ENCODE measurements around the gene WBP11. TPM values are rescaled to one million over a fixed set of nuclear protein-coding genes. Genes with fewer than 3 reads are reported as not detected.

The WBP11 gene
- total RNA-seq, 1 donor from 2014 or later: 128 TPM

- Mint-ChIP-seq H3K27ac (no peak overlapping the region), H3K36me3 (ENCODE audit: low read depth) (no peaks in the 10 kb centered on the region), H3K4me1 (ENCODE audit: low read depth) (peaks cover 13% of the 10 kb centered on the region), H3K4me3 (no peak overlapping the region), H3K9me3 (no peaks in the 10 kb centered on the region), H3K27me3 (ENCODE audit: insufficient read depth) (peaks cover 5% of the 10 kb centered on the region)
- no peak for DNase-seq (ENCODE audit: low spot score)
- intact Hi-C loops (cut with micrococcal nuclease): no loop called here
These were observed 7.1 kb upstream of the WBP11 start for GRCh38 chr12:14810167-14810952.

- DNase-seq (ENCODE audit: low spot score): no peak
- Mint-ChIP-seq H3K27me3 (ENCODE audit: insufficient read depth) (no peaks in the 10 kb centered on the region), H3K9me3 (no peaks in the 10 kb centered on the region), H3K4me3 (no peak overlapping the region), H3K36me3 (ENCODE audit: low read depth) (peaks cover 15% of the 10 kb centered on the region), H3K27ac (no peak overlapping the region), H3K4me1 (ENCODE audit: low read depth) (peaks cover 22% of the 10 kb centered on the region)
- intact Hi-C loops (cut with micrococcal nuclease): loop anchor here (1.0 to 10.0 kb wide), 8 partner anchors 29 to 1079 kb away; partner anchors contain the start of genes ARHGDIB, RERG and STRAP
These were observed 517 bp upstream of the WBP11 start for GRCh38 chr12:14803830-14804160.

- Mint-ChIP-seq H3K4me3 (no peak overlapping the region), H3K4me1 (ENCODE audit: low read depth) (peaks cover 22% of the 10 kb centered on the region), H3K27me3 (ENCODE audit: insufficient read depth) (no peaks in the 10 kb centered on the region), H3K9me3 (no peaks in the 10 kb centered on the region), H3K27ac (no peak overlapping the region), H3K36me3 (ENCODE audit: low read depth) (peaks cover 20% of the 10 kb centered on the region)
- no peak for DNase-seq (ENCODE audit: low spot score)
- intact Hi-C loops (cut with micrococcal nuclease): loop anchor here (1.0 to 10.0 kb wide), 8 partner anchors 28 to 1080 kb away; partner anchors contain the start of genes ARHGDIB, RERG and STRAP
These were observed 612 bp downstream of the WBP11 start for GRCh38 chr12:14802721-14803010.

GRCh38 chr12:14802247-14802646, 1.0 kb downstream of the WBP11 start:
- no peak overlapping the region for H3K27ac Mint-ChIP-seq
- peaks cover 24% of the 10 kb centered on the region for H3K36me3 Mint-ChIP-seq (ENCODE audit: low read depth)
- no peak for DNase-seq (ENCODE audit: low spot score)
- no peak overlapping the region for H3K4me3 Mint-ChIP-seq
- no peaks in the 10 kb centered on the region for H3K27me3 Mint-ChIP-seq (ENCODE audit: insufficient read depth)
- no peaks in the 10 kb centered on the region for H3K9me3 Mint-ChIP-seq
- H3K4me1 Mint-ChIP-seq (ENCODE audit: low read depth): peaks cover 26% of the 10 kb centered on the region
- intact Hi-C loops (cut with micrococcal nuclease): loop anchor here (2.0 to 10.0 kb wide), 3 partner anchors 419 to 1081 kb away; partner anchors contain the start of genes RERG and STRAP

GRCh38 chr12:14795028-14795448, 8.2 kb downstream of the WBP11 start:
- intact Hi-C loops (cut with micrococcal nuclease): no loop called here
- H3K27me3 Mint-ChIP-seq (ENCODE audit: insufficient read depth): no peaks in the 10 kb centered on the region
- no peak overlapping the region for H3K4me3 Mint-ChIP-seq
- no peak overlapping the region for H3K27ac Mint-ChIP-seq
- H3K36me3 Mint-ChIP-seq (ENCODE audit: low read depth): peaks cover 64% of the 10 kb centered on the region
- H3K4me1 Mint-ChIP-seq (ENCODE audit: low read depth): peaks cover 14% of the 10 kb centered on the region
- DNase-seq (ENCODE audit: low spot score): no peak
- H3K9me3 Mint-ChIP-seq: no peaks in the 10 kb centered on the region

- Mint-ChIP-seq H3K36me3 (ENCODE audit: low read depth) (peaks cover 43% of the 10 kb centered on the region), H3K27me3 (ENCODE audit: insufficient read depth) (no peaks in the 10 kb centered on the region), H3K4me1 (ENCODE audit: low read depth) (peaks cover 15% of the 10 kb centered on the region), H3K9me3 (no peaks in the 10 kb centered on the region), H3K4me3 (no peak overlapping the region), H3K27ac (no peak overlapping the region)
- DNase-seq (ENCODE audit: low spot score): no peak
- intact Hi-C loops (cut with micrococcal nuclease): no loop called here
These were observed 17.7 kb downstream of the WBP11 start for GRCh38 chr12:14785568-14785967.

GRCh38 chr12:14784471-14784870, 18.8 kb downstream of the WBP11 start:
- Mint-ChIP-seq H3K27me3 (ENCODE audit: insufficient read depth) (no peaks in the 10 kb centered on the region), H3K36me3 (ENCODE audit: low read depth) (peaks cover 33% of the 10 kb centered on the region), H3K9me3 (no peaks in the 10 kb centered on the region), H3K4me1 (ENCODE audit: low read depth) (peaks cover 23% of the 10 kb centered on the region), H3K4me3 (no peak overlapping the region), H3K27ac (no peak overlapping the region)
- intact Hi-C loops (cut with micrococcal nuclease): no loop called here
- DNase-seq (ENCODE audit: low spot score): no peak

- peaks cover 25% of the 10 kb centered on the region for H3K36me3 Mint-ChIP-seq (ENCODE audit: low read depth)
- DNase-seq (ENCODE audit: low spot score): no peak
- H3K4me1 Mint-ChIP-seq (ENCODE audit: low read depth): peaks cover 24% of the 10 kb centered on the region
- no peak overlapping the region for H3K27ac Mint-ChIP-seq
- H3K27me3 Mint-ChIP-seq (ENCODE audit: insufficient read depth): no peaks in the 10 kb centered on the region
- intact Hi-C loops (cut with micrococcal nuclease): no loop called here
- no peak overlapping the region for H3K4me3 Mint-ChIP-seq
- H3K9me3 Mint-ChIP-seq: no peaks in the 10 kb centered on the region
These were observed 20.5 kb downstream of the WBP11 start for GRCh38 chr12:14782756-14783155.

- H3K4me3 Mint-ChIP-seq: no peak overlapping the region
- no peak overlapping the region for H3K27ac Mint-ChIP-seq
- no peak for DNase-seq (ENCODE audit: low spot score)
- peaks cover 16% of the 10 kb centered on the region for H3K36me3 Mint-ChIP-seq (ENCODE audit: low read depth)
- H3K27me3 Mint-ChIP-seq (ENCODE audit: insufficient read depth): no peaks in the 10 kb centered on the region
- intact Hi-C loops (cut with micrococcal nuclease): no loop called here
- peaks cover 30% of the 10 kb centered on the region for H3K4me1 Mint-ChIP-seq (ENCODE audit: low read depth)
- H3K9me3 Mint-ChIP-seq: no peaks in the 10 kb centered on the region
These were observed 21.7 kb downstream of the WBP11 start for GRCh38 chr12:14781563-14781962.

- intact Hi-C loops (cut with micrococcal nuclease): no loop called here
- H3K27ac Mint-ChIP-seq: no peak overlapping the region
- peaks cover 37% of the 10 kb centered on the region for H3K4me1 Mint-ChIP-seq (ENCODE audit: low read depth)
- no peaks in the 10 kb centered on the region for H3K9me3 Mint-ChIP-seq
- no peak for DNase-seq (ENCODE audit: low spot score)
- H3K27me3 Mint-ChIP-seq (ENCODE audit: insufficient read depth): no peaks in the 10 kb centered on the region
- peaks cover 15% of the 10 kb centered on the region for H3K36me3 Mint-ChIP-seq (ENCODE audit: low read depth)
- H3K4me3 Mint-ChIP-seq: no peak overlapping the region
These were observed 22.4 kb downstream of the WBP11 start for GRCh38 chr12:14780859-14781258.

GRCh38 chr12:14779834-14780233, 23.4 kb downstream of the WBP11 start:
- Mint-ChIP-seq H3K4me3 (no peak overlapping the region), H3K9me3 (no peaks in the 10 kb centered on the region), H3K27ac (no peak overlapping the region), H3K27me3 (ENCODE audit: insufficient read depth) (no peaks in the 10 kb centered on the region), H3K36me3 (ENCODE audit: low read depth) (peaks cover 12% of the 10 kb centered on the region), H3K4me1 (ENCODE audit: low read depth) (peaks cover 46% of the 10 kb centered on the region)
- DNase-seq (ENCODE audit: low spot score): no peak
- intact Hi-C loops (cut with micrococcal nuclease): loop anchor here (10.0 kb wide), 1 partner anchor 325 kb away; no protein-coding TSS in a partner anchor

- Mint-ChIP-seq H3K27me3 (ENCODE audit: insufficient read depth) (no peaks in the 10 kb centered on the region), H3K9me3 (no peaks in the 10 kb centered on the region), H3K4me1 (ENCODE audit: low read depth) (peaks cover 49% of the 10 kb centered on the region), H3K27ac (no peak overlapping the region), H3K4me3 (no peak overlapping the region), H3K36me3 (ENCODE audit: low read depth) (peaks cover 5% of the 10 kb centered on the region)
- no peak for DNase-seq (ENCODE audit: low spot score)
- intact Hi-C loops (cut with micrococcal nuclease): loop anchor here (2.0 to 10.0 kb wide), 2 partner anchors 218 to 322 kb away; no protein-coding TSS in a partner anchor
These were observed 26.0 kb downstream of the WBP11 start for GRCh38 chr12:14777271-14777670.

- H3K9me3 Mint-ChIP-seq: no peaks in the 10 kb centered on the region
- H3K4me1 Mint-ChIP-seq (ENCODE audit: low read depth): peaks cover 56% of the 10 kb centered on the region
- DNase-seq (ENCODE audit: low spot score): no peak
- peak overlapping the region; percentile 97 for H3K4me3 Mint-ChIP-seq
- peaks cover 5% of the 10 kb centered on the region for H3K36me3 Mint-ChIP-seq (ENCODE audit: low read depth)
- no peaks in the 10 kb centered on the region for H3K27me3 Mint-ChIP-seq (ENCODE audit: insufficient read depth)
- intact Hi-C loops (cut with micrococcal nuclease): loop anchor here (2.0 to 10.0 kb wide), 2 partner anchors 218 to 322 kb away; no protein-coding TSS in a partner anchor
- H3K27ac Mint-ChIP-seq: no peak overlapping the region
These were observed 26.9 kb downstream of the WBP11 start for GRCh38 chr12:14776236-14776961.

Measured in activated T-helper 1 cell treated with anti-CD3 and anti-CD28 coated beads, Interleukin-12 subunit alpha, Interleukin-12 subunit beta, Interleukin-2, Interleukin-4 antibody, amounts not matched to agents 30 ng/mL and 10 ng/mL and 1 ng/mL, durations not matched to agents 14 hours and 24 hours and 36 hours (primary cell).